ENCODE data around the gene ZNF750.
A peak's percentile ranks its signal among the peaks of the same experiment; 100 is the strongest.

The ZNF750 gene

DNA sequence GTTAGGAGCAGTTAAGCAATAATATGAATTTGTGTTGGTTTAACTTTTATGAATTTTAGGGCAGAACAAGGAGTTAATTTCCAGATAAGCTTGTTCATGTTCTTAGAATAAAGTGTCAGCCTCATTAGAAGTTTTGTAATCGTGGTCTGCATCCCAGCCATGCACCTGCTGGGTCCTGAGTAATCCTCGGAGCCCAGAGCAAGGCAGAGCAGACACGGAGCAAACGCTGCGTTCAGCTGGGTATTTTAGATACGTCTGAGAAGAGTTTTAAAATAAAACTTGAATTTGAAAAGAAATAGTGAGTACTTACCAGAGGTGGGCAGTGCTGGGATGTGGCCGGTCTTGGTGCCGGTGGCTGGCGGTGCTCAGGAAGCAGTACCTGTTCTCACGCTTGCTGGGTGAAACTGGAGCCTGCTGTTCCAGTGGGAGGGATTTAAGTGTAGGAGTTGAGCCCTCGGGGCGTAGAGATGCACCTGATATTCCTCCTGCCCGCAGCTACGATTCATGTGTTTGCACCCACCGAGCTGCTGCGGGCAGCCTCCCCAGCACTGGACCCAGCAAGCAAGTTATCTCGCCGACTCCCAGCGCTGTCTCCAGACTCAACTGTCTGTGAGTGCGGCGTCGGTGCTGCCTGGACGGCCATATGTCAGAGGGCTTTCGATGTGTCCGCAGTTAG, at the start of gene ZNF750:
Gene ZNF750, minus strand, starts transcription at position 406 of the 676 bp plus-strand sequence. CDS start 7,568 bp downstream, outside the sequence.
- no peak for DNase-seq (ENCODE audit: low spot score)

DNA sequence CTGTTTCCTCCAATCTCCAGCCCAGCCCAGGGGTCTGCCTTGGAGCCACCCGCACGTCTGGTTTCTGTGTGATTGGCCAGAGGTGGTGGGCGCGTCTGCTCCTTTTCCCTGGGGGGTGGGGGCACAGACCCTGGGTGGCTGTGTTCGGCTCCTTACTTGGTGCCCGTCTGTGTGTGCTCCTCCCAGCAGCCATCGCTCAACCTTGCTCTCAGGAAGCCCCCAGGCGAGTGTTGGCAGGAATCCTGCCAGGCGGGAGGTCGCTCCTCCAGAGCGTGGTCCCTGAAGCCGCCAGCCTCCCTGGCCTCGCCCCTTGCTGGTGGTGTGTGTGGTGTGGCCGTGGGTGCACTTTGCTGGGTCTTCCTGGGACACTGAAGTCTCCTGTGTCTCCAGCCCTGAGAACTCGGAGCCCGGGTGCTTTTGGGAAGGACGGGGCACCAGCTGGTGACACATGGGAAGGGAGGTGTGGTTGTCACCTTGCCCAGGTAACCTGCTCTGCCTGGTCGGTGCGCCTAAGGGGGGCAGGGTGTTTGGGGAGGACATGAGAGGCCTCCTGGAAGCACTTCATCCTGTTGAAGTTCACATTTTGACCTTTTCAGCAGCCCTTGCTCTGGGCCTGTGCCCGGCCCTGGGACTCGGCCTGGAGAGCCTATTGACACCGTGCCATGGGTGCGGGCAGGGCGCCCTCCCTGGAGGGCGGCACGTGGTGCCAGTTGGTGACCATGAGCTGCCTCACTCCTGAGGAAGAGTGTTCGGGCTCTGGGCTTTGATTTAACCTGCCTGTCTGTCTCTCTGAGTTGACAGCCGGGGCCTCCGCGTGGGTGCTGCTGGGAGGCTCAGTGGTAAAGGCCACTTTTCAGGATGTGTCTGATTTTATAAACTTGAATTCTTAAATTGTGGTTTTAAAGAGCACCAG, 49.0 kb upstream of the ZNF750 start:
- DNase-seq (ENCODE audit: low spot score): no peak

DNA sequence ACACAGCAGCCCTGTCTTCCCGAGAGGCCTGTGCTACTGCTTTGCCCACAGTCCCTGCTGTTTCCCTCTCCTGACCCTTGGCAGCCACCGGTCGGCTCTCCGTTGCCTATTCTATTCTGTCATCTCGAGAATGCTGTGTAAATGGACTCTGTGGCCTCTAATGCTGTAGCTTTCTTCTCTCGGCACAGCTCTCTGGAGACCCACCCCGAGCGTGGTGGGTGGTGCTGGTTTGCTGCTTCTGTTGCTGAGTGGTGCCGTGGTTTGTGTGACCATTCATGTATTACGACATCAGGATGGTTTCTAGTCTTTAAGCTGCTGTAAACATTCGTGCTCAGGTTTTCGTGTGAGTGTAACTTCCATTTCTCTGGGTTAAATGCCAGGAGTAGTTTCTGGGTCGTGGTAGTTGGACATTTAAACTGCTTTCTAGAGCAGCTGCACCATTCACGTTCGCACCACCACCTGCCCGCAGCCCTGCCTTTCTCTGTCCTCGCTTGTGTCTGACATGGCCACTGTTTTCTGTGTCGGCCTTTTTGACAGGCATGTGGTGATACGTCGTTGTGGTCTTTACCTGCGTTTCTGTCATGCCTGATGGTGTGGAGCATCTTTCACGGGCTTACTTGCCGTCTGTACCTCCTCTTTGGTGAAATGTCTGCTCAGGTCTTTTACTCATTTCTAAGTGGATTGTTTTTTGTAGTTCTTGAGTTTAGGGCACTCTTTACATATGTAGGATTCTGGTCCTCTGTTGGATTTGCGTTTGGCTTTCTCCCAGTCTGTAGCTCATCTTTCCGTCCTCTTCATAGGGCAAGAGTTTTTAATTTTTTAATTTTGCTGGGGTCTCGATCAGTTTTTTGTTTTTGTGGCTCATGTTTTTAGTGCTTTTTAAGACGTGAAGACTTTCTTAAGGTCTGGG, 47.7 kb upstream of the ZNF750 start:
- DNase-seq (ENCODE audit: low spot score): no peak

DNA sequence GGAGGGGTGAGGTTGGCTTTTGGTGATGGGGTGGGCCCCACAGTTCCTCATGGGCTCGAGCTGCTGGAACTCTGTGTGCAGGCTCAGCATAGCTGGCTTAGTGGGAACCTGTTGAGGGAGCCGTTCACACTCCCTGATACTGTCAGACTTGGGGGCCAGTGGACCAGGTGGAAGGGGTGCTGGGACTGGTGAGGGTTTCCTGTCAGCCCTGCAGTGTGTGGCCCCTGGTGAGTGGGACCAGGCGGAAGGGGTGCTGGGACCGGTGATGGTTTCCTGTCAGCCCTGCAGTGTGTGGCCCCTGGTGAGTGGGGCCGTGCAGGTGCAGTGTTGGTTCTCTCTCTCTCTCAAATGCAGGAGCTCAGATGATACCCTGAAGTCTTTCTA, 45.1 kb upstream of the ZNF750 start:
- no peak for DNase-seq (ENCODE audit: low spot score)

DNA sequence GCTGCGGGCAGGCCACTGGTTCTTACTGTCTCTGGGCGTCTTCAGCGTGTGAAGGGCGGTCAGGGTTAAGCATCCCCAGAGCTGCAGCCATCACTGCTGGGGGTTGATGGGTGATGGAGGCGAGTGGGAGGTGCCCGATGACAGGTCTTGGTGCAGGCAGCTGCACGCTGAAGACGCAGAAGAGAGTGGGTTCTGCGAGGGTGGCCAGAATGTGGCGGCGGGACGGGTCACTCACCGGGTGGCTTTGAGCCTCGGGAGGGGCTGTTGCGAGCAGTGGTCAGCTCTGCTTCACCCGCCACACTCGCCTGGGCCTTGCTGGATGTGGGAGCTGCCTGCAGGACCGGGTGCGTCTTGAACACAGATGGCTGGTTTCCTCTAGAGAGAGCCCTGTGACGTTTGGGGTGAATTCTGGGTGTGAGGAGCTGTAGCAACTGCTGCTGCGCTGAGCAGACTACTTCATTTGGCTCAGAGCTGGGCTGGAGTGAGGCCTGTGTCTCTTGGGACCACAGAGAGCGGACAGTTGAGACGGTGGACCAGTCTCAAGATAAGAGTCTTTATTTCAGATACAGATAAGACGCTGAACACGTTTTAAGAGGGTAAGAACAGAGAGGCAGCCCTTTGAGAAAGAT, 44.6 kb upstream of the ZNF750 start:
- DNase-seq (ENCODE audit: low spot score): no peak

DNA sequence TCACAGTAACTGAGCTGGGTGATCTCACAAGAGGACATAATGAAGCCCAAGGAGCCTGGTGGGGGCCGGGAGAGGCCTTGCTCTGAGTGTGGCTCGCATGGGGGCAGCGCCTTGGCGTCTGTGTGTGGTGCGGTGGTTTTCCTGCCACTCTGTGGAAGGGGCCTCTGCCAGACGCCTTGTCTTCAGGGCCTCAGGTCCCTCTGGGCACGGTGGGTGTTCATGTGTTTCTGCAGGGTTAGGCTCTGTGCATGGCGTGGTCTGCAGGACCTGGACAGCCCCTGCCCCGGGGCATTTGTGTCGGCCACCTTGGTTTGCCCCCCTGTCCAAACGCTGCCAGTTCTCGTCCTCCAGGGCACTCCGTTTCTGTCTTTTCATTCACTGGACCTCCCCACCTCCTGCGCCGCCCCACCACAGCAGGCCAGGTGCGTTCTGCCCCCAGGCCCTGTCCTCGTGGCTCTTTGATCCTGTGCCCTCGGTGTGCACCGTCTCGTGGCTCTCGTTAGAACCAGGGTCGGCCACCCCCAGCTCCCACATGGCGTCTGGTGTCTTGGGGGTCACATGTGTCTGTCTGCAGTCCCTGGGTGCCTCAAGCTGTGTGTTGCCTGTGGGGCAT, 43.7 kb upstream of the ZNF750 start:
- no peak for DNase-seq (ENCODE audit: low spot score)

DNA sequence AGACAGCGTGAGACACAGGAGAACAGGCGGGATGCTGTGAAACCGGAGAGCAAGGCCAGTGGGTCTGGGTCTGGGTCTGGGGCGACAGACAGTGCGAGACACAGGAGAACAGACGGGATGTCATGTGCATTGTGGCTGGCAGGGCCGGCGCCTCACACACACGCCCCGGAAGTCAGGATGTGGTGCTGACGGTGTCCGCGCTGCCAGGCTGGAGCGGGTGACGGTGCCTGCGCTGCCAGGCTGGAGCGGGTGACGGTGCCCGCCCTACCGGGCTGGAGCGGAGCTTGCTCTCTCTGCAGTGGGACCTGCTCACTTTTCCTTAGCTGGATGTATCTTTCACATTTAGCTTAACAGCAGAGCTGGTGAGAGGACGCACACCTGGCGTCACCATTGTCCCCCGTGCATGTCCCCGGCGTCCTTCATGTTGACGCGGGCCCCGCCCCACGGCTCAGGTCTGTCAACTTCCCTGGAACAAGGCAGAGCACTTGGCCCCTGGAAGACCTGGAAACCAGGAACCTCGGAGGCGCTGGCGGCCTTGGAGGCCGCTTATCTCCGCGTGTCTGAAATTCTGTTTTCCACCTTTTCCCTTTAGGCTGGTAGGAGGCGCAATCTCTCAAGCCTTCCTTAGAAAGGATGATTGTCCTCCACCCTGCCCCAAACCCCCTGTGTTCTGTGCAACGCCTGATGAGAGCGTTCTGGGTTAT, 43.0 kb upstream of the ZNF750 start:
- DNase-seq (ENCODE audit: low spot score): no peak

DNA sequence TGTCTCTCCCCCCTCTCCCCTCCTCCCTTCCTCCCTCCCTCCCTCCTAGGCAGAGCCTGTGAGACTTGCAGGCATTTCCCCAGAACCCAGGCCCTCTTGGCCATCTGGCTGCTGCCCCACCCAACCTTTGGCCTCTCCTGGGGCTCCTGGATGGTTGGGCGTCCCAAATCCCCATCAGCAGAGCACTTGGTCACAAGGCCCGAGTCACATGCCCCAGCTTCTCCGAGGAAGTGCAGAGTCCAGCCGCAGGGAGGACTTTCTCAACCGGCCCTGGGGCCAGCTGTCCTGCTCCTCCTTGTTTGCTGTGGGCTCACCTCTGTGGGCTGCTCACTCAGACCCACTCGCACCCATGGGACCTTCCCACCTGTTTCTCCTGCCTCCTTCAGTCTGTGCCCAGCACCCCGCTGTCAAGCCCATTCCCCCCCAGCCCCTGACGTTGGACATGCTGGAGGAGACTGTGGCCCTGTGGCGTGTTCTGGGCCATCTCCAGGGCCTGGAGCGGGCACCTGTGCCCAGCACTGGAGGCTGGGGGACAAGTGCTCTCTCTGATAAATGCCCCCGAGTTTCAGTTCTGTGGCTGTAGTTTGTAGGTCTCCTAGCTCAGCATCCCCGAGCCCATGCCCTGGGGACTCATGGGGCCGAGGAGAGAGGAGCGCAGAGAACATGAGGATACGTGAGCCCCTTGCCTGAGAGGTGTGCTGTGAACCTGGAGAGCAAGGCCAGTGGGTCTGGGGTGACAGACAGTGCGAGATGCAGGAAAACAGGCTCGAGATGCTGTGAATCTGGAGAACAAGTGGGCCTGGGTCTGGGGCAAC, 42.3 kb upstream of the ZNF750 start:
- peak; percentile 30 for DNase-seq (ENCODE audit: low spot score)

DNA sequence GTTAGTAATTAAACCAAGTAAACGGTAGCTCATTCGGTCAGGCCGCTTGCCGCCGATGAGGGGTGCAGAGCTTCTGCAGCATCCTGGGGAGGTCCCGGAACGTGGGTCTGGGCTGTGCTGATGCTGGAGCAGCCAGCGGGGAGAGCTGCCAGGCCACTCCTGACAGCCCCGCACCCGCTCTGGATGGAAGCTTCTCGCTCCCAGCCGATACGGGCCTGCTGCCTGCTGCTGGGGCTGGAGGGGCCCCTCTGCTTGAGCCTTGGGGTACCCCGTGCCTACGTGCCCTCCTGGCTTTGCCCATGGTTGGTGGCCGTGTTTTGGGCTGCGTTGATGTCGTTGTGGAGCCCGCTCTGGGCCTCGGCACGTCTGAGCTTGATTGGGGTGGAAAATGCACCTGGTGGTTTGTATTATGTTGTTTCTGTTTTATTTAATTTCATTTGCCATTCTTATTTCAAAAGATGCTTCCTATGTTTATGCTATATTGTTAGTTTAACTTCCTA, 41.6 kb upstream of the ZNF750 start:
- DNase-seq (ENCODE audit: low spot score): no peak

DNA sequence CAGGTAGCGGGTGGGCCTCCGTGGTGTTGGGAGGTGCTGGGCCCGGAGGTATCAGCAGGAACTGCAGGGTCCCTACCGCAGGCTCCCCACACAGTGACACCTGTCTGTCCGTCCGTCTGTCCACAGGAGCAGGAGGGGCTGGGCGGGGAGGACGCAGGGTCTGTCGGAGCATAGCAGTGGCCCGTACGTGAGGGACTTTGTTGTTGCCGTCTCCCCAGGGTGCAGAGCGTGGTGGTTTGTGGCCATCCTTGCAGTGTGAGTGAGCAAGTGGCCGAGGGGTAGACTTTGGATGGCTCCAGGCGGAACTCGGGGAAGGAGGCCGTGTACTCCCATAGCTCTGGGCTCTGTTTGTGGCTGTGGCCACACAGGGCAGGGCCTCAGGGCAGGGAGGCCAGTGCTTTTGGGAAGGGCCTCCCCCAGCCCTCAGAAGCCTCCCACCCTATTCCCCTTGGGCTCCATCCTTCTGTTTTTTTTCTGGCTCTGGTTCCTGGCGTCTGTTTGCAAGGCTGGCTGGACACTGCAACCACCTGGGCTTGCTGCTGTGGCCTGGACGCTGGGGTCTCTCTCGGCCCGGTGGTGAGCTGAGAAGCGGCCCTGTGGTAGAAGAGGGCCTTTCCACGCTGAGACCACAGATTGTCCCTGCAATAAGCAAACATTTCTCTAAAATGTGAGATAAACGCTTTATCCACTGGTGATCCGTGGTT, 41.0 kb upstream of the ZNF750 start:
- no peak for DNase-seq (ENCODE audit: low spot score)

DNA sequence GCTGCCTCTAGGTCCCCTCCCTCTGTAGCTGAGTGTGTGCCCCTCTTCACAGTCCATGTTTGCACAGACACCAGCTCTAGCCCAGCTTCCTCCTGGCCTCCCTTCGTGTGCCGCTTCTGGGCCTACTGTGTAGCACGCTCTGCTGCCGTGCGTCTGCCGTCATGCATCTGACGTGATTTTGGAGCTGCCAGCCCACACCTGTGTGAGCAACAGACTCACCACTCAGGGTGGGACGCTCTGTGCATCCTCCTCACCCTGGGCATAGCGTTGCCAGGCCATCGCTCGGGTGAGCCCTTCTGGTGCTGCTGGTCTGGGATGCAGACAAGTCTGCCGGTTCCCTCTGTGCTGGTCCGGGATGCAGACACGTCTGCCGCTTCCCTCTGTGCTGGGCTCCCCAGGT, 39.4 kb upstream of the ZNF750 start:
- no peak for DNase-seq (ENCODE audit: low spot score)

DNA sequence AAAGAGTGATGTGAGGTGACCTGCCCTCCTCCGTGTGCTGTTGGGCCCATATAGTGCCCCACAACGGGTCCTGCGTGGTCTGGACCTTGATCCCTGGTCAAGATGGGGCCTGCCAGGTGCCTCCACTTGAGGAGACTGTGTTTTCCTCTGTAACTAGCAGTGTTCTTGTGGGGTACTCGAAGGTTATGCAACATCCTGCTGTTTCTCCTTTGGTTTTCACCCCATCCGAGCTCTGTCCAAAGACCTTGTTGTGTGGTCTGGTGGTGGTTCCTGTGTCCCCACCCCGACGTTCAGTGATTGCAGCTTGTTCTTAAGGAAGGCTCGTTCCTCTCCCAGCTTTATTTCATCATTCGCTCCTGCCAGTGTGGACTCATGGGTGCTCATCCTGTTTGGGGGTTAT, 38.7 kb upstream of the ZNF750 start:
- DNase-seq (ENCODE audit: low spot score): no peak

DNA sequence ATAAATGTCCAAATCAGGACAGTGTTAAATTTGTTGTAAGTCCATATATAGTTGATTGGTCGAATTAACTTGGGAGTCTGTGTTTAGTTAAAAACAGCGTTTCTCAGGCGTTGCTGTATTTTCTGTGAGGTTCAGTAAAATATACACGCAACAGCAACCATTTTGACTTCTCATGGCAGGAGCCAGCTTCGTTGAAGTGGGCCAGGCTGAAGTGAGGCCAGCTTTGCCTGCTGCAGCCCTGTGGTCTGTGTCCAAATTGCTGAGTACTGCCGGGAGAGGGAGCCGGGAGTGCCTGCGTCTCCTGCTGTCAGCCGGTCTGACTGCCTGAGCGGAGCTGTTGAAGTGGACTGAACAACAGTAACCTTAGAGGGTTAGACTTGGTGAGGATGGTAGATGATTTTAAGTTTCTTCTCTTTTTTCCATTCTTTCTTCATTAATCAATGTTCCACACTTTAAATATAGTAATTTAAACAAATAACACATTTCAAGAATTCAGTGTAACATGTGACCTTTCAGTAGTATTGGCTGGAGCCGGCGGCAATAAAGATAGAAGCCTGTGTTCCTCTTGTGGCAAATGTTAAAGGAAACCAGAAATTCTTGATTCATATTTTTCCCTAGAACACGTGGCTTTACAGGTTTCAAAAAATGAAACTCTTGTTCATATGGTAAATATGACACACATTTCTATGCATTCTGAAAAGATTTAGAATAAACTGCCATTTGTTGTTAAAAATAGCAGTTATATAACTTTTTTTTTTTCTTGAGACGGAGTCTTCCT, 37.0 kb upstream of the ZNF750 start:
- DNase-seq (ENCODE audit: low spot score): peak; percentile 95

DNA sequence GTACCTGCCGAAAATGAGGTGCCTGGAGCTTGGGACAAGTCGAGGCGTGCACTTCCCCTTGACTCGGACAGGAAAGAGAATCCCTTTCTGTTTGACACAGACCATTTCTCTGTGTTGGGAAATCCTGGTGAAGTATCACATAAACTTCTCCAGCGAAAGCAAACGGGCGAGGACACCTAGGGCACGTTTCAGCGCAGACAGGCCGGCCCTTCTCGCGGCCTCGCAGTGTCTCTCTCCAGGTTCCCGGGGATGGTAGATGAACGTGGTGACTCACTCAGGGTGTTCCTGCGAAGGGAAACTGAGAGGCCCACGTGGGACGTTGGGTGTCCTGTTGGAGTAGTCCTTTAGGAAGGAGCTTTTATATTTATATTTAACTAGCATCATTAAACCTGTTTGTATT, 36.3 kb upstream of the ZNF750 start:
- peak; percentile 37 for DNase-seq (ENCODE audit: low spot score)

DNA sequence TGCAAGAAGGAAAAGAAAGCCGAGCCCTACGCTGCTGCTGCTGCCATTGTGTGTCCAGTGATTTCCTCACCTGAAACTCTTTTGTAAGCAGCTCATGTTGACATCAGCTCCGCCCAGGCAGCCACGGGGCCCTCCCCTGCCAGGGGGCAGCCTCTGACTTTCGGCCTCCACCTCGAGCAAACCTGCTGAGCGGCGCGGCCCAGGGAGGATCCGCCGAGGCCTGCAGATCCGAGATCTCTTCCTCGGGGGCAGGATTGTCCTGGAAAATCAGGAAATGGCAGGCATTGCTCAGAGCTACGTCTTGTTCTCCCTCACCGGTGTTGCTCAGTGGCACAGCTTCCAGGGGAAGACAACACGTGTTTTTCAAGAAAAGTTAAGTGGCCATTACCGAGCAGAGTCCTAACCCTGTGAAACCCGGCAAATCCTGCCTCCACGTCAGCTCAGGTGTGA, 35.6 kb upstream of the ZNF750 start:
- DNase-seq (ENCODE audit: low spot score): no peak

DNA sequence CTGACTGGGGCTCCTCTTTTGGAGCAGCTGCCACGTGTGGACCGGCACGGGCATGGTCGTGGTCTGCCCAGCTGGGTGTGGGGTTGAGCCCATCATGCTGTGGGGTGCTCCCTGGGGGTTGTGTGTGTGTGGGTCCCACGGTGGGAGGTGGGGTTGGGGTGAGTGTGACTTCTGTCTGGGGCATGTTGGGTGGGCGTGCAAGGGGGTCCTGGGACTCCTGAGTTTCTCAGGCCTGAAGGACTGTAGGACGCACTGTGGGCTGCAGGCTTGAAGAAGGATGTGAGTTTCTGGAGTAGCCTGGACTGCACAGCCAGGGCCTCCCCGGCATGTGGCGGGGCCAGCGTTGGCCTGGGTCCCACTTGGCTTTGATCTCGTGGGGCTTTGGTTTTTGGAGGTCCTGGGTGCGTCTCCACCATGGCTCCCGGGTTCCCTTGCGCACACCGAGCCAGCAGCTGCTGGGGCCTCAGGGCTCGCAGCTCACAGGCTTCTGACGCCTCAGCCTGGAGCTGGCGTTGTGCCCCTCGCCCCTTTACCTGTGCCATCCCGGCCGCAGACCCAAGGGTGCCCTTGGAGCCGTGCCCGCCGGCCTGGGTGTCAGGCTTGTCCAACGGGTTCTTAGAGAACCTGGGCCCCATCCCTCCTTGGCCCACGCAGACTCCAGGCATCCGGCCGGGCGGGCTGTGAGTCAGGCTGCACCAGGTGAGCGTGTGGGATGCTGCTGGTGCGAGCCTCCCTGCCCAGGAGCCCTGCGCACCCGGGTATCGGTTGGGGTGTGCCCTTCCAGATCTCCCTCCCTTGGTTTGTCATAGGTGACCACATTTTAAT, 34.4 kb upstream of the ZNF750 start:
- DNase-seq (ENCODE audit: low spot score): no peak

DNA sequence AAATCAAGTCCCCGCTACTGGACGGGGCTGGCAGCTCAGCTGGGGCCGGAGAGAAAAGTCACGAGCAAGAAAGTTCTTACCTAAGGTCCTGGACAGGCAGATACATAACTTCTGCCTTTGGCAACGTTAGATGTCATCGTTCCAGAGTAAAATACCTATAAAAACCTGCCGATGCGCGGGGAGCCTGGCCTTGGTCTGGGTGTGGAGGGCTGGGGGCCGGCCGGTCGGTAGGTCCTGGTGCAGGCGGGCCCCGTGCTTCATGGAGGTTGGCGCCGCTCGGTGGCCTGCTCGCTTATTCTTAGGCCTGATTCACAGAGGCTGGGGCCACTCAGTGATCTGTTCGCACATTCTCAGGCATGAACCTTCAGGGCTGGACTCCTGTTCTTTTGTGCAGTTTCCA, 33.7 kb upstream of the ZNF750 start:
- no peak for DNase-seq (ENCODE audit: low spot score)
